Caco-2 (cell line): ENCODE data around the gene COA7. TPM values are rescaled to one million over a fixed set of nuclear protein-coding genes. Genes with fewer than 3 reads are reported as not detected.

ENCODE experiments used
- BruUV-seq: library from RNA; stranded (reverse); fragments of 400-500 nt; replicated peaks from 2 replicates; lab custom pipeline; 2021; lab: Mats Ljungman, UMichigan
- CTCF ChIA-PET: fragments of 300-600 bp; sonication (Branson Sonifier 250); formaldehyde crosslinking; loops from one replicate; lab custom pipeline; 2022; ENCODE audit warnings: antibody characterized with exemption; lab: Charles Lee
- POLR2A ChIA-PET: fragments of 300-600 bp; sonication (Branson Sonifier 250); formaldehyde crosslinking; loops from one replicate; lab custom pipeline; 2022; ENCODE audit warnings: antibody characterized with exemption; lab: Charles Lee
- DNase-seq, 2 experiments: peaks; one replicate each; pipeline versions ENCODE4 v3.0.0 to v3.0.0-alpha.2; 2020 to 2022
- H3K27me3 ChIP-seq: replicated peaks from 2 replicates; pipeline ENCODE4 v1.6.0; 2011; ENCODE audit warnings: low read length; ENCODE audit not compliant: control insufficient read depth, insufficient read depth
- H3K36me3 ChIP-seq: 2 replicates; pipeline ENCODE4 v1.5.1; 2011; ENCODE audit warnings: low read length; ENCODE audit not compliant: control insufficient read depth, insufficient read depth
- H3K4me1 ChIP-seq: fragments of 250-450 bp; sonication (Bioruptor Pico); 2 replicates; pipeline ENCODE4 v1.5.1; 2020; ENCODE audit warnings: mild to moderate bottlenecking
- H3K4me3 ChIP-seq: 2 replicates; pipeline ENCODE4 v1.5.1; 2011; ENCODE audit warnings: low read depth, mild to moderate bottlenecking, control low read depth, low read length
- H3K9me3 ChIP-seq: fragments of 250-450 bp; sonication (Bioruptor Pico); 2 replicates; pipeline ENCODE4 v1.5.1; 2020; ENCODE audit warnings: mild to moderate bottlenecking, moderate library complexity
- H3K27ac Mint-ChIP-seq: one replicate; pipeline ENCODE4 v1.8.0; 2022; ENCODE audit warnings: mixed read lengths; ENCODE audit not compliant: unreplicated experiment
- H3K27me3 Mint-ChIP-seq: one replicate; pipeline ENCODE4 v1.8.0; 2022; ENCODE audit warnings: mixed read lengths; ENCODE audit not compliant: insufficient read depth, unreplicated experiment
- H3K36me3 Mint-ChIP-seq: one replicate; pipeline ENCODE4 v1.8.0; 2022; ENCODE audit warnings: mild to moderate bottlenecking, mixed read lengths; ENCODE audit not compliant: insufficient read depth, unreplicated experiment
- H3K4me1 Mint-ChIP-seq: one replicate; pipeline ENCODE4 v1.8.0; 2022; ENCODE audit warnings: low read depth, mixed read lengths; ENCODE audit not compliant: unreplicated experiment
- H3K4me3 Mint-ChIP-seq: one replicate; pipeline ENCODE4 v1.8.0; 2022; ENCODE audit warnings: mild to moderate bottlenecking, moderate library complexity, mixed read lengths; ENCODE audit not compliant: unreplicated experiment
- H3K9me3 Mint-ChIP-seq: one replicate; pipeline ENCODE4 v1.8.0; 2022; ENCODE audit warnings: mixed read lengths; ENCODE audit not compliant: unreplicated experiment
- intact Hi-C: fragments of 100-400 bp; cut with micrococcal nuclease; formaldehyde crosslinking; loops from one replicate; pipeline ENCODE4 v1.10.0; 2022; ENCODE audit not compliant: unreplicated experiment
- total RNA-seq: library from RNA; stranded (reverse); gene quantifications from 2 replicates; pipeline ENCODE4 v1.2.3, GENCODE V29; 2022
- TF ChIP-seq, protein P1 (sequence below), 2 experiments: fragments of 200-600 bp in 1 of 2; IDR thresholded peaks; 1 replicate in 1 of 2; 2 replicates in 1 of 2; pipeline versions ENCODE4 v1.5.1 to v1.8.0; 2011 to 2022; ENCODE audit warnings: antibody characterized with exemption in 1 of 2, control low read depth in 1 of 2, inconsistent platforms in 1 of 2, low read depth in 1 of 2, low read length in 1 of 2, mild to moderate bottlenecking in 1 of 2, moderate library complexity in 1 of 2; ENCODE audit not compliant: insufficient read depth in 1 of 2, severe bottlenecking in 1 of 2, unreplicated experiment in 1 of 2

Gene COA7
- total RNA-seq, 1 experiment from 2014 or later, result 40.2 TPM

DNA sequence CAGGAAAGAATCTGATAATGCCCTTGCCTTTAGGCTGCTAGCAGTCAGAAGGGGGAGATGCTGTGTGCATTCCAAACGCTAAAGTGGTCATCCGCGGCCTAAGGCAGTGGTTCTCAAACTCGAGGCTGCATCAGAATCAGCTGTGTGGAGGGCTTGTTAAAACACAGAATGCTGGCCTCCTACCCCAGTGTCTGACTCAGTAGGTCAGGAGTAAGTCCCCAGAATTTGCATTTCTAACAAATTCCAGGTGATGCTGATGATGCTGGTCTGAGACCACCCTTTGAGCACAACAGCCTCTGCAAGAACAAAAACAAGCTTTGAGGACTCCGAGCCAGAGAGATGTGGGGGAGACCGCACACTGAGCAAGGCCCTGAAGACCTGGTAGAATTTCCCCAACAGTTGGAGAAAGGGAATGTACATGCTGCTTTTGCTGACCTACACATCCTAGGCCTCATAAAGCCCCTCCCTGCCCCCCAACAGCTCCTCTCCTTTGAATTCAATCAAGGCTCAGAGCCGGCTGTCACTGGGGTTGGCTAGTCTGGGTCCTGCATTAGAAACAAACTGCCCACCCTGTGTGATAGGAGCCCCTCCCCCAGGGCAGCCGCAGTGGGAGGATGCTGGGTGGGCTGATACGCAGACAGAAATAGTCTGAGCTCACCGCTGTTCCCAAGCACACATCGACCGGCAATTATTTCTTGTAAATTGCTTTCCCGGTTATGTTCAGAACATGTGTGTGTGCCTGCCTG is 38.1 kb downstream of the COA7 start:
- TF ChIP-seq, protein P1, sequence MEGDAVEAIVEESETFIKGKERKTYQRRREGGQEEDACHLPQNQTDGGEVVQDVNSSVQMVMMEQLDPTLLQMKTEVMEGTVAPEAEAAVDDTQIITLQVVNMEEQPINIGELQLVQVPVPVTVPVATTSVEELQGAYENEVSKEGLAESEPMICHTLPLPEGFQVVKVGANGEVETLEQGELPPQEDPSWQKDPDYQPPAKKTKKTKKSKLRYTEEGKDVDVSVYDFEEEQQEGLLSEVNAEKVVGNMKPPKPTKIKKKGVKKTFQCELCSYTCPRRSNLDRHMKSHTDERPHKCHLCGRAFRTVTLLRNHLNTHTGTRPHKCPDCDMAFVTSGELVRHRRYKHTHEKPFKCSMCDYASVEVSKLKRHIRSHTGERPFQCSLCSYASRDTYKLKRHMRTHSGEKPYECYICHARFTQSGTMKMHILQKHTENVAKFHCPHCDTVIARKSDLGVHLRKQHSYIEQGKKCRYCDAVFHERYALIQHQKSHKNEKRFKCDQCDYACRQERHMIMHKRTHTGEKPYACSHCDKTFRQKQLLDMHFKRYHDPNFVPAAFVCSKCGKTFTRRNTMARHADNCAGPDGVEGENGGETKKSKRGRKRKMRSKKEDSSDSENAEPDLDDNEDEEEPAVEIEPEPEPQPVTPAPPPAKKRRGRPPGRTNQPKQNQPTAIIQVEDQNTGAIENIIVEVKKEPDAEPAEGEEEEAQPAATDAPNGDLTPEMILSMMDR (IDR thresholded peaks at IDR 0.05; ENCODE audit: insufficient read depth in 1 of 2, low read depth in 1 of 2, low read length in 1 of 2, severe bottlenecking in 1 of 2, unreplicated experiment in 1 of 2), result no peak
- H3K4me3 Mint-ChIP-seq, result no peak overlapping the region
- H3K9me3 ChIP-seq, result no peaks in the 10 kb centered on the region
- no peaks in the 10 kb centered on the region for H3K36me3 ChIP-seq
- DNase-seq, result no peak
- no peaks in the 10 kb centered on the region for H3K36me3 Mint-ChIP-seq
- no peaks in the 10 kb centered on the region for H3K27me3 Mint-ChIP-seq
- no peaks in the 10 kb centered on the region for H3K9me3 Mint-ChIP-seq
- H3K4me3 ChIP-seq, result no peak overlapping the region
- intact Hi-C loops, result no loop called here
- ChIA-PET CTCF (no interaction called here), POLR2A (no interaction called here)
- H3K4me1 Mint-ChIP-seq, result peaks cover 6% of the 10 kb centered on the region
- H3K27me3 ChIP-seq, result no peaks in the 10 kb centered on the region
- peaks cover 9% of the 10 kb centered on the region; the same call in 1 of the 2 replicates for H3K4me1 ChIP-seq
- H3K27ac Mint-ChIP-seq, result no peak overlapping the region
- BruUV-seq, result no TSS peak

DNA sequence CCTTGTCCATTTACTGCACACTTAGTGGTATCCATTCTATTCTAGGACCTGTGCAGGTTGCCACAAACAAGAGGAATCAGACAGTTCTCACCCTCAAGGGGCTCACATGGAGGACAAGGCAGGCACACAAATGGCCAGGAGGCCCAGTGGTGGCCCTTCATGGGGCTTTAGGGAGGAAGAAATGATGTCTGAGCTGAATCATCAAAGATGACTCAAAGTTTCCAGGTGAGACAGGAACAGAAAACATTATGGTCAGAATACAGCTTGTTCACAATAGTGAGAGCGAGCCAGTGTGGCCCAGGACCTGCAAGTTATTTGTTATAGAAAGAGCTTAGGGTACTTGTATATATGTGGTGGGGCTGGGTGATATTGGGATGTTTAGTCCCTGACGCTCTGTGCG is 38.8 kb downstream of the COA7 start:
- CTCF ChIA-PET, result no interaction called here
- H3K4me1 Mint-ChIP-seq, result peaks cover 6% of the 10 kb centered on the region
- POLR2A ChIA-PET, result no interaction called here
- no peak overlapping the region for H3K27ac Mint-ChIP-seq
- Histone ChIP-seq H3K36me3 (no peaks in the 10 kb centered on the region), H3K9me3 (no peaks in the 10 kb centered on the region), H3K4me1 (peaks cover 9% of the 10 kb centered on the region; the same call in 1 of the 2 replicates), H3K27me3 (no peaks in the 10 kb centered on the region), H3K4me3 (no peak overlapping the region)
- no peaks in the 10 kb centered on the region for H3K9me3 Mint-ChIP-seq
- no peaks in the 10 kb centered on the region for H3K27me3 Mint-ChIP-seq
- no TSS peak for BruUV-seq
- intact Hi-C loops, result no loop called here
- DNase-seq, result no peak
- no peak overlapping the region for H3K4me3 Mint-ChIP-seq
- TF ChIP-seq, protein P1 (IDR thresholded peaks at IDR 0.05; ENCODE audit: insufficient read depth in 1 of 2, low read depth in 1 of 2, low read length in 1 of 2, severe bottlenecking in 1 of 2, unreplicated experiment in 1 of 2), result no peak
- H3K36me3 Mint-ChIP-seq, result no peaks in the 10 kb centered on the region

DNA sequence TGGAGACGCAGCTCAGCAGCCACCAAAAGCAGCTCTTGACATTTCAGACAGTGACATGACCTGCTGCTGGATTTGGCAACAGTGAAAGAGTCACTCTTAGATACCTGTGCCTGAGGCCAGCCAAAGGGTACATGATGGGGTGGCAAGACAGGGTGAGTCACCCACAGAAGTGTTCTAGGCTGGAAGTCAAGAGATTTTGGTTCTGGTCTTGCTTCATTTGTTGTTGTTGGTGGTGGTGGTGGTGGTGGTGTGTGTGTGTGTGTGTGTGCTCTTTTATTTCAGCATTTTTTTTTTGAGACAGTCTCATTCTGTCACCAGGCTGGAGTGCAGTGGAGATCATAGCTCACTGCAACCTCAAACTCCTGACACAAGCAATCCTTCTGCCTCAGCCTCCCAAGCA is 39.4 kb downstream of the COA7 start:
- BruUV-seq, result no TSS peak
- DNase-seq, result no peak
- Mint-ChIP-seq H3K4me1 (peaks cover 6% of the 10 kb centered on the region), H3K36me3 (no peaks in the 10 kb centered on the region), H3K27me3 (no peaks in the 10 kb centered on the region), H3K9me3 (no peaks in the 10 kb centered on the region), H3K27ac (no peak overlapping the region), H3K4me3 (no peak overlapping the region)
- CTCF ChIA-PET, result no interaction called here
- Histone ChIP-seq H3K27me3 (no peaks in the 10 kb centered on the region), H3K4me3 (no peak overlapping the region), H3K36me3 (no peaks in the 10 kb centered on the region), H3K9me3 (no peaks in the 10 kb centered on the region), H3K4me1 (peaks cover 9% of the 10 kb centered on the region; the same call in 1 of the 2 replicates)
- POLR2A ChIA-PET, result no interaction called here
- TF ChIP-seq, protein P1 (IDR thresholded peaks at IDR 0.05; ENCODE audit: insufficient read depth in 1 of 2, low read depth in 1 of 2, low read length in 1 of 2, severe bottlenecking in 1 of 2, unreplicated experiment in 1 of 2), result no peak
- intact Hi-C loops, result no loop called here
